GM18511 (cell line): ENCODE data around the gene USP49.

Source experiments
- ATAC-seq: cut with Tn5 transposase; IDR thresholded peaks from one replicate; pipeline ENCODE4 v1.9.1; 2021; ENCODE audit warnings: mild to moderate bottlenecking, moderate library complexity; ENCODE audit not compliant: unreplicated experiment

USP49 gene

GRCh38 chr6:41759905-41760579 is 135.1 kb downstream of the USP49 start:
- ATAC-seq, result no peak

- ATAC-seq, result no peak
These were observed 135.9 kb downstream of the USP49 start for GRCh38 chr6:41759106-41759904.

- ATAC-seq, result no peak
These were observed 136.5 kb downstream of the USP49 start for GRCh38 chr6:41758641-41759035.

GRCh38 chr6:41757931-41758640 is 137.1 kb downstream of the USP49 start:
- no peak for ATAC-seq

- ATAC-seq, result no peak
These were observed 137.9 kb downstream of the USP49 start for GRCh38 chr6:41757271-41757670.

- no peak for ATAC-seq
These were observed 138.8 kb downstream of the USP49 start for GRCh38 chr6:41756354-41756753.

GRCh38 chr6:41755895-41756294 is 139.3 kb downstream of the USP49 start:
- no peak for ATAC-seq

GRCh38 chr6:41750374-41750773 is 144.8 kb downstream of the USP49 start:
- ATAC-seq, result no peak

- ATAC-seq, result no peak
These were observed 146.6 kb downstream of the USP49 start for GRCh38 chr6:41748542-41748941.

- ATAC-seq, result no peak
These were observed 147.1 kb downstream of the USP49 start for GRCh38 chr6:41748102-41748477.

GRCh38 chr6:41747256-41748101 is 147.7 kb downstream of the USP49 start, which contains the start of gene PGC:
Gene PGC (minus strand): TSS chr6:41747397. CDS start chr6:41747334, 63 bp downstream.
- ATAC-seq, result no peak

GRCh38 chr6:41746107-41746506 is 149.1 kb downstream of the USP49 start:
- no peak for ATAC-seq

GRCh38 chr6:41744236-41744787 is 150.9 kb downstream of the USP49 start:
- no peak for ATAC-seq

- no peak for ATAC-seq
These were observed 151.6 kb downstream of the USP49 start for GRCh38 chr6:41743406-41744235.

- ATAC-seq, result no peak
These were observed 153.3 kb downstream of the USP49 start for GRCh38 chr6:41741625-41742490.

- ATAC-seq, result no peak
These were observed 154.6 kb downstream of the USP49 start for GRCh38 chr6:41740366-41741162.
